Measurements from ENCODE around the gene SLC16A12.

- TF ChIP-seq CTCF (IDR thresholded peaks at IDR 0.05 in 4 of 5, conservative IDR thresholded peaks at IDR 0.05 in 1 of 5) (no peak), POLR2A (IDR thresholded peaks at IDR 0.05) (no peak)
Observed at GRCh38 chr10:89465196-89465595, 70.2 kb downstream of the SLC16A12 start.
